Smooth muscle cell (in vitro differentiated cells): ENCODE results near the gene TXNL4A. TPM values are rescaled to one million over a fixed set of nuclear protein-coding genes. Genes with fewer than 3 reads are reported as not detected.

ENCODE experiments used
- DNase-seq: peaks from one replicate; lab custom pipeline; 2025; ENCODE audit not compliant: unreplicated experiment; lab: John Stamatoyannopoulos, UW
- H2AFZ ChIP-seq: fragments of 200-600 bp; sonication (generic); 2 replicates; pipeline ENCODE4 v1.6.0; 2016; ENCODE audit warnings: antibody characterized with exemption, low read depth, mild to moderate bottlenecking
- H3F3A ChIP-seq: fragments of 200-600 bp; sonication (generic); 2 replicates; pipeline ENCODE4 v1.6.0; 2017; ENCODE audit warnings: antibody characterized with exemption, low read depth
- H3K27ac ChIP-seq: fragments of 200-600 bp; sonication (generic); 2 replicates; pipeline ENCODE4 v1.5.1; 2016; ENCODE audit warnings: low read depth, mild to moderate bottlenecking
- H3K27me3 ChIP-seq: fragments of 200-600 bp; sonication (generic); 2 replicates; pipeline ENCODE4 v1.6.1; 2016; ENCODE audit warnings: low read depth, mild to moderate bottlenecking
- H3K36me3 ChIP-seq: fragments of 200-600 bp; sonication (generic); 2 replicates; pipeline ENCODE4 v1.5.1; 2016; ENCODE audit warnings: low read depth
- H3K4me1 ChIP-seq: fragments of 200-600 bp; sonication (generic); 2 replicates; pipeline ENCODE4 v1.5.1; 2016; ENCODE audit warnings: low read depth
- H3K4me2 ChIP-seq: fragments of 200-600 bp; sonication (generic); 2 replicates; pipeline ENCODE4 v1.6.0; 2016; ENCODE audit warnings: mild to moderate bottlenecking
- H3K4me3 ChIP-seq: fragments of 200-600 bp; sonication (generic); 2 replicates; pipeline ENCODE4 v1.5.1; 2016; ENCODE audit warnings: mild to moderate bottlenecking
- H3K79me2 ChIP-seq: fragments of 200-600 bp; sonication (generic); 2 replicates; pipeline ENCODE4 v1.6.0; 2016; ENCODE audit warnings: low read depth, mild to moderate bottlenecking
- H3K9ac ChIP-seq: fragments of 200-600 bp; sonication (generic); 2 replicates; pipeline ENCODE4 v1.6.0; 2016; ENCODE audit warnings: low read depth
- H3K9me3 ChIP-seq: fragments of 200-600 bp; sonication (generic); replicated peaks from 2 replicates; pipeline ENCODE4 v1.5.1; 2016; ENCODE audit warnings: low read depth
- H4K20me1 ChIP-seq: fragments of 200-600 bp; sonication (generic); 2 replicates; pipeline ENCODE4 v1.6.0; 2016; ENCODE audit warnings: low read depth
- CTCF ChIP-seq: fragments of 200-600 bp; sonication (generic); IDR thresholded peaks from 2 replicates; pipeline ENCODE4 v1.5.1; 2017; ENCODE audit warnings: borderline replicate concordance, mild to moderate bottlenecking, antibody characterized with exemption; ENCODE audit not compliant: insufficient read depth, poor library complexity, severe bottlenecking
- WGBS: methylation state at CpG from one replicate; pipeline ENCODE4 v1.1.7; 2016; ENCODE audit warnings: low lambda C conversion rate; 5-methylcytosine and 5-hydroxymethylcytosine counted together
- polyA plus RNA-seq: library from polyadenylated mRNA; unstranded; fragments of >200 nt; fragmentation: Nextera tagmentation; extraction: Ambion mirVana; gene quantifications from 2 replicates; pipeline ENCODE4 v1.2.1, GENCODE V29; 2016
- total RNA-seq: library from RNA; depleted of rRNA; stranded (reverse); fragments of >200 nt; gene quantifications from 2 replicates; pipeline ENCODE4 v1.2.3, GENCODE V29; 2014

The TXNL4A gene
- total and polyA plus RNA-seq, 2 experiments from 2014 or later = 62.2 to 243 TPM

- Histone ChIP-seq H3K36me3 (no peaks in the 10 kb centered on the region), H3K4me1 (no peaks in the 10 kb centered on the region), H3K4me3 (no peak overlapping the region), H3F3A (no peaks in the 10 kb centered on the region), H3K27me3 (no peaks in the 10 kb centered on the region), H4K20me1 (peaks cover 99% of the 10 kb centered on the region), H3K9ac (no peak overlapping the region), H3K9me3 (no peaks in the 10 kb centered on the region), H3K79me2 (peaks cover 68% of the 10 kb centered on the region), H3K27ac (no peak overlapping the region), H3K4me2 (no peak overlapping the region), H2AFZ (no peak overlapping the region)
- TF ChIP-seq CTCF = no peak
- no peak for DNase-seq
- 78% methylated on average over 3 of the region's 3 CpGs for WGBS
Measured at GRCh38 chr18:79944746-79945117, 43.6 kb downstream of the TXNL4A start.

- Histone ChIP-seq H3K4me3 (no peak overlapping the region), H3K27me3 (no peaks in the 10 kb centered on the region), H3K27ac (no peak overlapping the region), H3K36me3 (no peaks in the 10 kb centered on the region), H3K79me2 (peaks cover 68% of the 10 kb centered on the region), H3K9ac (no peak overlapping the region), H3F3A (no peaks in the 10 kb centered on the region), H2AFZ (no peak overlapping the region), H3K4me2 (no peak overlapping the region), H3K4me1 (no peaks in the 10 kb centered on the region), H4K20me1 (peaks cover 99% of the 10 kb centered on the region), H3K9me3 (no peaks in the 10 kb centered on the region)
- 90% methylated on average over 11 of the region's 11 CpGs for WGBS
- TF ChIP-seq CTCF = no peak
- DNase-seq = no peak
Measured at GRCh38 chr18:79944126-79944731, 44.1 kb downstream of the TXNL4A start.

GRCh38 chr18:79943608-79944125 lies 44.7 kb downstream of the TXNL4A start:
- Histone ChIP-seq H3K9me3 (no peaks in the 10 kb centered on the region), H3K9ac (no peak overlapping the region), H4K20me1 (peaks cover 99% of the 10 kb centered on the region), H2AFZ (no peak overlapping the region), H3K79me2 (peaks cover 68% of the 10 kb centered on the region), H3K4me1 (no peaks in the 10 kb centered on the region), H3F3A (no peaks in the 10 kb centered on the region), H3K36me3 (no peaks in the 10 kb centered on the region), H3K4me3 (no peak overlapping the region), H3K4me2 (no peak overlapping the region), H3K27ac (no peak overlapping the region), H3K27me3 (no peaks in the 10 kb centered on the region)
- no peak for DNase-seq
- WGBS = 97% methylated on average over 18 of the region's 20 CpGs
- no peak for TF ChIP-seq CTCF
